ENCODE measurements around the gene DNAJC28.
"Not testable (repeated sequence)": the region's sequence is repeated elsewhere in the genome, so short reads cannot be mapped to it uniquely, and the experiment has no call there.

DNAJC28 gene

DNA sequence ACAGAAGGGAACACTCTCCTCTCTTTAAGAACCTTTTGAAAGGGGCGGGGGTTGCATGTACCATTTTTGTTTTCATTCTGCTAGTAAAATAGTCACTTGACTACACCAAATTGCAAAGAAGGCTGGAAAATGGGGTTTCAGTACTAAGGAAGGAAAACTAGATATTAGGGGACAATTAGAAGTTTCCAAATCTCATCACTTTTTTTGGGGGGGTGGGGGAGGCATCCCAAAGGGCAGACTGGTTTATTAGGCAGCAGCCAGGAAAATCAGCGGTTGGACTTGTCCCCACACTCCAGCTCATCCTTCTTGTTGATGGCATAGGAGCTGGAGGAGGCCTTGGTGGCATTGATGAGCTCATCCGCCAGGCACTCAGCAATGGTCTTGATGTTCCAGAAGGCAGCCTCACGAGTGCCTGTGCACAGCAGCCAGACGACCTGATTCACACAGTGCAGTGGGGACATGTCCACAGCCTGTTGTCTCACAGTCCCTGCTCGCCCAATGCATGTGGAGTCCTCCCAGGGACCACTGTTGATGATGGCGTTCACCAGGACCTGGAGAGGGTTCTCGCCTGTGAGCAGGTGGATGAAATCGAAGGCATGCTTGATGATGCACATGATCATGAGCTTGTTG lies 10.1 kb downstream of the DNAJC28 start:
- DNase-seq (ENCODE audit: low read depth) = no peak

DNA sequence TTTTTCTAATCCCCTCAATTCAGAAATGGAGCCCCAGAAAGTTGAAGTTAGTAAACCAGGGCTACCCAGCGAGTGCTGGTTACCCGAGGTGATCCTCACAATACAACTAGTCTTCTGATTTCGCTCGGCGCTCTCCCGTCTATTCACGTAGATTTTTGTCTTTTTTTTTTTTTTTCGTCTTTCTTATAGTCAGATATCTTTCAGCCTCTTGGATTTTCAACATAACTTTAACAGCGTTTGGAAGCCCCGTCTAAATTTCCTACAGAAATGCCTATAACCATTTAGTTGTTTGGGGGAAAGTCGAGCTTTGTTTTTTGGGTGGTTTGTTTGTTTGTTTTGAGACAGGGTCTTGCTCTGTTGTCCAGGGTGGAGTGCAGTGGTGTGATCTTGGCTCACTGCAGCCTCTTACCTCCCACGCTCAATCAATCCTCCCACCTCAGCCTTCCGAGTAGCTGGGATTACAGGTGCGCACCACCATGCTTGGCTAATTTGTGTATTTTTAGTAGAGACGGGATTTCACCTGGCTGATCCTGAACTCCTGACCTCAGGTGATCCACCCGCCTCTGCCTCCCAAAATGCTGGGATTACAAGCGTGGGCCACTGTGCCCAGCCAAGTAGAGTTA lies 10.9 kb downstream of the DNAJC28 start:
- no peak for DNase-seq (ENCODE audit: low read depth)

DNA sequence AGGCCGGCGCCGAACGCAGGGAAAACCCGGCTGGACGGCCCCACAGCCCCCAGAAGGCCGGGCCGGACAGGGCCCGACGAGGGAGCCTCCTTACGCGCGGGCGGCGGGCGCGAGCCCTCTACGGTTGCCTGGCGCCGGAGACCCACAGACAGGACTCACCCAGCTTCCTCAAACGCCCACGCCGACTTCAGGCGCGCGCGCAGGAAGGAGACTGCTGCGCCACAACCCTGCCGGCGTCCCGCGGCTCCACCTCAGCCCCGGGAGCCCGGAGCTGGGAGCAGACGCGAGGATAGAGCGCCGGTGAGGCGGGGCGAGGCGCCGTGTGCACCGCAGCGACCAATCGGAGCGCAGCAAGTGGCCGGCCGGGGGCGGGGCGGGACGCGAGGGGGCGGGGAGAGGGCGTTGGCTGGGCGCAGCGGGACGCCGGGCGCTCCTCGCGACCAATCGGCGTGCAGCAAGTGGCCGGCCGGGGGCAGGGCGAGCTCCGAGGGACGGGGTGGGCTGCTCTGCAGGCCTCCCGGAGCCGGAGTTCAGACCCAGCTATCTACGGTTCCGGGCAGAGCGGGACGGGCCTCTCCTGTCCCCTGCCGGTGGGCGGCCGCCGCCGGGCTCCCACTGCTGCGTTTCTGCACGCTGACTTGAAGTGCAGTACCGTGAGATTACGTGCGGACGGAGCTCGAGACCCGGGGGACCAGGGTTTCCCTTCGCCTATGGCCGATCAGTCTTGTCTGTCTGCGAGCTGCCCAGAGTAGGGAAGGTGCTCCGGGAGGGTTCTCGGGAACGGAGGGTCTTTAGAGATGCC lies 11.6 kb downstream of the DNAJC28 start, which contains the start of gene TMEM50B:
TSS of gene TMEM50B (minus strand) at position 296 of the 802 bp plus-strand sequence. CDS start 11,089 bp downstream, outside the sequence.
- peak; percentile 97 for DNase-seq (ENCODE audit: low read depth)

DNA sequence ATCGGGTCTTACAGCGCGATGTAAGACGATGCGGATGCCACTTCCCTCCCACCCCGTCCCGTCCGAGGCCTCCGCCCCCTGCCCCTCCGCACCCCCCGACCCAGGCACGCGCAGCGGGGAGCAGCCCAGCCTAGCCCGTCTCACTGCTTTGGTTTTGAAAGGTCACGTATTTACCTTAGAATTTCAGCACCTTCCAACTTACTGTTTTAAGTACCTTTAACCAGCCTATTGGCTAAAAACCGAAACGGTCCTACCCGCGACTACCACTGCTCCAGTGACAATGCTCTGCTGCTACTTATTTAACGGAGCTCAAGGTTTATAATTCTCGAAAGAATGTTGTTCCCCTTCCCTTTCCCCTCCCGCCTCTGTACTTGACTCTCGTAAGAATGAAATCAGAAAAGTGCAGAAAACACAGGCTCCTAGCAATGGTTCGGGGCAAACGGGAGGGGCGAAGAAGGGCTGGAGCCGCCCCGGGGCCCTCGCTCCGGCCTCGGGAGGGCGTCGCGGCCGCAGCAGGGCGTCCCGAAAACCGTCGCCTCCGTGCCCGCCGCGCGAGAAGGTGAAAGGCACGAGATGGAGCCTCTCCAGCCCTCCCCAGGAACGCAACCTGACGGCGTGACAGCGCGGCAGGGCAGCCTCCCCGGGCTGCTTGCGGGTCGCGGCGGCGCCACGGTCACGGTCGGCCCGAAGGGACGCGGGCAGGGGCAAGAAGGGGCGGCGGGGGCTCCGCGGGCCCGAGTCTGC lies 12.4 kb downstream of the DNAJC28 start:
- peak; percentile 32 for DNase-seq (ENCODE audit: low read depth)

DNA sequence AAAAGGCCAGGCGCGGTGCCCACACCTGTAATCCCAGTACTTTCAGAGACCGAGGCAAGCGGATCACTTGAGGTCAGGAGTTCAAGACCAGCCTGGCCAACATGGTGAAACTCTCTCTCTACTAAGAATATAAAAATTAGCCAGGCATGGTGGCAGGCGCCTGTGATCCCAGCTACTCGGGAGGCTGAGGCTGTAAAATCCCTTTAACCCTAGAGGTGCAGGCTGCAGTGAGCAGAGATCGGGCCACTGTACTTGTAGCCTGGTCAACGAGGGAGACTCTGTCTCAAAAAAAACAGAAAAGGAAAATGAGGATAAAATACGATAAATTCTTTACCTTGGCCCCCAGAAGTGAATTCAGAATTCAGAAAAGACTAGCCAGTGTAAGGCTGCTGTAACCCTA lies 13.3 kb downstream of the DNAJC28 start:
- DNase-seq (ENCODE audit: low read depth) = no peak

DNA sequence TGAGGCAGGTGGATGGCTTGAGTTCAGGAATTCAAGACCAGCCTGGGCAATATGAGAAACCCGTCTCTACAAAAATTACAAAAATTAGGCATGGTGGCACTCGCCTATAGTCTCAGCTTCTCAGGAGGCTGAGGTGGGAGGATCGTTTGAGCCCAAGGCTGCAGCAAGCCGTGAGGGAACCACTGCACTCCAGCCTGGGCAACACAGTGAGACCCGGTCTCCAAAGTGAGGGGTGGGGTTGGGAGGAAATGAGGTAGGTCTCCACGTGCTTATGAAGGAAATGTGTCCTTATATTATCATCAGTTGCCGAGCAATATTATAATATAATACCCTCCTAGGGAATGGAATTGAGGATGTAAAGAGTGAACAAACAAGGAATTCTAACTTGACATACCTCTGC lies 14.4 kb downstream of the DNAJC28 start:
- DNase-seq (ENCODE audit: low read depth) = no peak

DNA sequence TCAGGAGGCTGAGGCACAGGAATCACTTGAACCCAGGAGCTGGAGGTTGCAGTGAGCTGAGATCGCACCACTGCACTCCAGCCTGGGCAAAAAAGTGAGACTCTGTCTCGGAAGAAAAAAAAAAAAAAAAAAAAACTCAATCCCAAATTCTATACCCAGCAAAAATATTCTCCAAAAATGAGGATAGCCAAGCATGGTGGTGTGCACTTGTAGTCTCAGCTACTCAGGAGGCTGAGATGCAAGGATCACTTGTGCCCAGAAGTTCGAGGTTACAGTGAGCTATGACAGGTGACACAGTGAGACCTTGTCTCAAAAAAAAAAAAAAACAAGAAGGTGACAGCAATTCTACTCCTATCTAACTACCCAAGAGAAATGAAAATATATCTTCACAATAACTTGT lies 18.2 kb downstream of the DNAJC28 start:
- DNase-seq (ENCODE audit: low read depth) = no peak

DNA sequence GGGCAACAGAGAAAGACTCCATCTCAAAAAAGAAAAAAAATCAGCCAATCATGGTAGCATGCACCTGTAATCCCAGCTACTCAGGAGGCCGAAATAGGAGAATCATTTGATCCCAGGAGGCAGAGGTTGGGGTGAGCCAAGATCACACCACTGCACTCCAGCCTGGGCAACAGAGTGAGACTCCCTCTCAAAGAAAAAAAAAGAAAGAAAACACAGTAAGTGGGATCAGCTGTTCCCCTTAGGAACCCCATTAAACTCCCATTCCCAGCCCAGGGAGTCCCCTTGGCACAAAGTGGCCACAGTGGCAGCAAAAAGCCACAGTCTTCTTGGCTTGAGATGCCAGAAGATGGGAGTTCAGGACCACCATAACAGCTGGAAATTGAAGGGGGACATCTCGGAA lies 20.8 kb downstream of the DNAJC28 start:
- no peak for DNase-seq (ENCODE audit: low read depth)

DNA sequence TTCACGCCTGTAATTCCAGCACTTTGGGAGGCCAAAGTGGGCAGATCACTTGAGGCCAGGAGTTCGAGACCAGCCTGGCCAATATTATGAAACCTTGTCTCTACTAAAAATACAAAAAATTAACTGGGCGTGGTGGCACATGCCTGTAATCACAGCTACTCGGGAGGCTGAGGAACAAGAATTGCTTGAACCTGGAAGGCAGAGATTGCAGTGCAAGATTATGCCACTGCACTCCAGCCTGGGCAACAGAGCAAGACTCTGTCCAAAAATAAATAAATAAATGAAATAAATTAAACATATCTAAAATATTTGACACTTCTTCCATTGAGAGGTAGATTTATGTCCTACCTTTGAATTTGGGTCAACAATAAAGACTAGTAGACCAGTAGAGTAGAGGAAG lies 22.3 kb downstream of the DNAJC28 start:
- DNase-seq (ENCODE audit: low read depth) = not testable (repeated sequence)

DNA sequence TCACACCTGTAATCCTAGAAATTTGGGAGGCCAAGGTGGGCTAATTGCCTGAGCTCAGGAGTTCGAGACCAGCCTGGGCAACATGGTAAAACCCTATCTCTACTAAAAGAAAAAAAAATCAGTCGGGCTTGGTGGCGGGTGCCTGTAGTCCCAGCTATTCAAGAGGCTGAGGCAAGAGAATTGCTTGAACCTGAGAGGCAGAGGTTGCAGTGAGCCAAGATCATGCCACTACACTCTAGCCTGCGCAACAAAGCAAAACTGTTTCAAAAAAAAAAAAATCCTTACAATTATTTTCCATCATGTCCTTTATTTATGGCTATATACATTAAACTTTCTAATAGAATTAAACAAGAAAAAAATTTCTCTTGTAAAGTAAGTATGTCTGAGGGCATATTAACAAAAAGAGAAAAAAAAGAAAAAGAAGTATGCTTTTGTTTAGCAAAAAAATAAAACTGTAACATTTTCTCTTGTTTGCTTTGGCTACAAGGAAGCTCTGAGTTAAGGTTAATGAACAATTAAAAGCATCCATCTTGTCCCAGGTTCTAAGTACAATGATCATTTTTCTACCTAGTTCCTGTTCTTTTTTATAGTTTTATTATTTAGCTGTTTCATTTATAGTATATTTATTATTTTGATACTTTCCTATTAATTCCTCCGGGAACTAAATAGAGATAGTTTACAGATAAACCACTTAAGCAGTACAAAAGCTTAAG lies 29.8 kb downstream of the DNAJC28 start:
- DNase-seq (ENCODE audit: low read depth) = no peak

DNA sequence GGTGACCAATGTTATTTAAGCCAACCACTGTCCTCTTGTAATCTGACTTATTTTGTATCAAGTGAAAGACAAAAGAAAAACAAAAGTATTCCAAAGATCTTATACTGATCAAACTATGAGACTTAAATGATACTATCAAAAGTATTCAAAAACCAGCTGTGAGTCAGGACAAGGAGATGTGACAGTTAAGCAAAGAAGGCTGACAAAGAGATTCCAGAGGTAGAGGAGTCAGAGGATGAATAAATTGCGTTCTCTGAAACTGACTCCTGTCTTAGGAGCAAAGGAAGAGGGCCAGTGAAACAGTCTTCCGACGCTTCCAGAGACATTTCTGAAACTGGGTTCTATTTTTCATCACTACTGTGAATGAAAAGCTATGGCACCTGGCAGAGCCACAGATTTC lies 32.7 kb downstream of the DNAJC28 start:
- DNase-seq (ENCODE audit: low read depth) = no peak

DNA sequence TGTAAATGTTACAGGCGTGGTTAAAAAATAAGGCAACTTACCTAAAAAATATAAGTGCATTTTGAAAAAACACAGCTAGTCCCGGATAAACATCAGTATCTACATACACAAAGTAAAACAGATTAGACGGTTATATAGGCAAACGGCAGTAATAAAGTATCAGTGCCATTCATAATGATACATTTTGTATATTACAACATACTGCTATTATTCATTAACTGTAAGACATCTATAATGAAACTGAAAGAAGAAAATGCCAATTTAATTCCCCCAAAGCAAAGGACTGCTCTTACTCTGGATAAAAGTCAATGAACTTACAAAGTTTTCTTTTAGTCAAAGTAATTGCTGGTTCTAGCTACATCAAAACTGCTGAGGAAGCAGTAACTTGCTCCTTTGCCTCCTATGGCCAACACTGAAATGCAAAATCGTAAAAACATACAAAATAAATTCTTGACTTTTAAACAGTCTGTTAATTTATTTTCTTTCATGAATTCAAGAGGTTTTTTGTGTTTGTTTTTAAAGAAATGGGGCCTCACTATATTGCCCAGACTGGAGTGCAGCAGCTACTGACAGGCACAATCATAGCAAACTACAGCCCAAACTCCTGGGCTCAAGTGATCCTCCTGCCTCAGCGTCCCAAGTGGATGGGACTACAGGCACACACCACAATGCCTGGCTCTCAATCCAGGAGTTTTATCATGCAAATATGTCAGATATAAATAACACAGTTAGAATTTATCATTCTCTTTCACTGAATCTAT lies 35.6 kb downstream of the DNAJC28 start:
- DNase-seq (ENCODE audit: low read depth) = no peak

DNA sequence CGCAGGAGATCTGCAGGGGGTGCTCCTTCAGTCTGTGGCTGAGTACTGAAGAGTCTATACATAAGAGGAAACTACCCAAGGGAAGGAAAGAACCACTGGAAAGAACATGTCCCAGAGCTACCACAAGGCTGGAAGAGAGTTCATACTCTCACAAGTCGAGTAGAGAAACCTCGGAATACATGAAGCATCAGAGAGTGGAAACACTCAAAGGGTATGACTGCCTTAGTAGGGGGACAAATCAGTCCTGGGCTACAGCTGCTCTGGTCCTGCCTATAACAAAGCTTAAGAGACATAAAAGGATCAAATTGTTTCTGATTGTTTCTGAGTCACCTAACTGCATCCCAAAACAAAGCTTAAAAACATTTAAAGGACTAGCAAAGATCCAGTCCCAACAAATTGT lies 39.2 kb downstream of the DNAJC28 start:
- no peak for DNase-seq (ENCODE audit: low read depth)

DNA sequence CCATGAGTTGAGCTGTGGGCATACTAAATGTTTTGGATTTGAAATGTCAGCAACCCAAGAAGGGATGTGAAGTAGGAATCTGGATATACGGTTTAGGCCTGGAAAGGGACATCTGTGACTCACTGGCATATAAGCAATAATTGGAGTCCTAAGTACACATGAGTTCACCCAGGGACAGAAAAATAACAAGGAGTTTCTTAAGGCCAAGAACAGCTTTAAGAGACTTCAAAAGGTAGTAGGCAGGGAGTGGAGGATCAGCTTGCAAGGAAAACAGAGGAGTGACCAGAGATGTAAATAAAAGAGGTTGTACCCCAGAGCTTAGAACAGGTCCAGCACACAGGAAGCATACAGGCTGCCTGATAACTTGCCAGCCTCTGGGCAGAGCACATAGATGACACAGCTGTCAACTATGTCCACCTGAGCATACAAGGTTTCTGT lies 39.9 kb downstream of the DNAJC28 start:
- DNase-seq (ENCODE audit: low read depth) = no peak

DNA sequence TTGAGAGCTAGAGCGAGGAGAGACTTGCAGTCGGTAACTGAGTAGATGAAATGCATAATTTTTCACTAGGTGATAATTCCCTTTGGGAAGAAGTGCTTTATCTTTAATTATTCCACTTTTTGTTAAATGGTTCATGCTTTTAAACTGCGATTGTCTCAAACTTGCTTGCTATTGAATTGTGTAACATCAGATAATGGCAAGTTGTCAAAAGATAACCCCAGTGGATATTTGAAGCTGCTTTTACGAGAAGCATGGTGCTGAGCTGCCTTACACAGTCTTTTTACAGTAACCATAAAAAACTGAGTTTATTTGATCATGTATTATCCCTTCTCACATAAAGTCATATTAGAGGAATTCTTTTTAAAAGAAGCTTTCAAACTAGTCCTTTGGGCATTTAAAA lies 41.9 kb downstream of the DNAJC28 start:
- no peak for DNase-seq (ENCODE audit: low read depth)

DNA sequence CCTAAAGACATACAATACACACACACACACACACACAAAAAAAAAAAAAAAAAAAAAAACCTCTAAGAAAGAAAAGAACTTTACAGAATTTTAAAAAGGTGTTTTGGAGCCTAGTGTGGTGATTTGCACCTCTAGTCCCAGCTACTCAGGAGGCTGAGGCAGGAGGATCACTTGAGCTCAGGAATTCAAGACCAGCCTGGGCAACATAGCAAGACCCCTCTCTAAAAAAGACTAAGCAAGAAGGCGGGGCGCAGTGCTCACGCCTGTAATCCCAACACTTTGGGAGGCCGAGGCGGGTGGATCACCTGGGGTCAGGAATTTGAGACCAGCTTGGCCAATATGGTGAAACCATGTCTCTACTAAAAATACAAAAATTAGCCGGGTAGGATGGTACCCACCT lies 44.9 kb downstream of the DNAJC28 start:
- not testable (repeated sequence) for DNase-seq (ENCODE audit: low read depth)

DNA sequence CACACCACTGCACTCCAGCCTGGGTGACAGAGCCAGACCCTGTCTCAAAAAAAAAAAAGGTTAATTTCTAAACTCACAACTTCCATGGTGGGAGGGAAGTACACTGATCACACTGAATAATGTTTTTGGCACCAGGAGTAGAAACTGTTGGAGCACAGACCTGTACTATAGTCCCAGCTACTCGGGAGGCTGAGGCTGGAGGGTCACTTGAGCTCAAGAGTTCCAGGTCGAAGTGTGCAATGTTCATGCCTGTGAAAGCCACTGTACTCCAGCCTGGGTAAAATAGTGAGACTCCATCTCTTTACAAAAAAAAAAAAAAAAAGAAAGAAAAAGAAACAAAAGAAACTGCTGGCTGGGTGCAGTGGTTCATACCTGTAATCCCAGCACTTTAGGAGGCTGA lies 47.0 kb downstream of the DNAJC28 start:
- DNase-seq (ENCODE audit: low read depth) = no peak

DNA sequence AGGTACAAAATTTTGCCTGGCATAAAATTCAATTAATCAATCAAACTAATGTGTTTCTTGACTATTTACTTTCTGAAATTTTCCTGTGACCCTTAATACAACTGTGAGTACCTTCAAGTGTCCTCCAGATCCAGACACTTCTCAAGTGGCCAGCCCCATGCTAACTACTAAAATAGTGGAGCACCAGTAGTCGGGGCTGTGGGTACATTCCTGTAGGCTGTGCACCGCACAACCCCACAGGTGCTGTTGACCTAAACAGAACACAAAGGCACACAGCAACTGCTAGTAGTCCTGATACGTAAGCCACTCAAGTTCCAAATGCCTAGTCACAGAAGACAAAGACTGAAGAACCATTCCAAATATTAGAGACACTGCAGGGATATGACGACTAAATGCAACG lies 48.3 kb downstream of the DNAJC28 start:
- no peak for DNase-seq (ENCODE audit: low read depth)

DNA sequence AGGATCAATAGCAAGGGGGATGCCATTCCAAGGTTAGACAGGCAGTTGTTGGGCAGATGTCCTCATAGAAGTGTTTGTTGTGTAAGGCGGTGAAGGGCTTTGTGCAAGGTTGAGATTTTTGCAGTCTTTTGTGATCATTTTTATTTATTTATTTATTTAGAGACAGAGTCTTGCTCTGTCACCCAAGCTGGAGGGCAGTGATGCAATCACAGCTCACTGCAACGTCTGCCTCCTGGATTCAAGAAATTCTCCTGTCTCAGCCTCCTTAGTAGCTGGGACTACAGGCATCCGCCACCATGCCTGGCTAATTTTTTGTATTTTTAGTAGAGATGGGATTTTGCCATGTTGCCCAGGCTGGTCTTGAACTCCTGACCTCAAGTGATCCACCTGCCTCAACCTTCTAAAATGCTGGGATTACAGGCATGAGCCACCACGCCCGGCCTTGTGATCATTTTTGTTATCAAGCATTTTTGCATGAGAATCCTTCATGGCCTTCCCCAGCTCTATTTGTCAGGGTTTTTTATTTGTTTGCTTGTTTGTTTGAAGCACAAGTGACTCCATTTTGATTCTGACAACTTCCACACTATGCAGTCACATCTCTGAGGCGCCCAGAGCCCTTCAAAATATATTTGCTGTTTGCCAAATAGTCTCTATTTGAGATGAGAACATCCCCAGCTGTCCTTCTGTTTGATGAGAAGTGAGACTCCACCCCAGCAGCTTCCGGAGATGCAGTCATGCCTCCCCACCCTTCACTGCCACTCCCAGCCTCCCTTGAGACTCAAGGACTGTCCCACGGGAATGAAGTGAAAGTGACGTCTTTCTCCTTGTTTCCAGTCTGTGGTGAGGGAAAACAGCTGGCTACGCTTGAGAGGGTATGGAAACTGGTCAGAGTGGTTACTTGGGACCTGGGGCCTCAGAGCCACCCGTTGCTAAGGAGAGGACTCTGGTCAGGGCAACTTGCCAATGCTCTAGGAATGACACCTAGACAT lies 49.7 kb downstream of the DNAJC28 start:
- DNase-seq (ENCODE audit: low read depth) = no peak
